Naive B cell (primary cell): ENCODE measurements around the gene CDK5RAP1. TPM values are rescaled to one million over a fixed set of nuclear protein-coding genes. Genes with fewer than 3 reads are reported as not detected.

Experiments used
- ATAC-seq, 2 donors: fragments of 150-1000 bp; cut with Tn5 transposase; 2 replicates each; pipeline ENCODE4 v1.10.0; 2021; ENCODE audit warnings: low read depth in 2 of 2, mild to moderate bottlenecking in 2 of 2, moderate library complexity in 2 of 2
- DNase-seq: peaks from one replicate; pipeline ENCODE4 v3.0.0; 2022
- H3K27ac Mint-ChIP-seq, 6 donors: one replicate each; pipeline ENCODE4 v1.8.0; 2020 to 2022; ENCODE audit warnings: mild to moderate bottlenecking in 6 of 6, mixed read lengths in 6 of 6, moderate library complexity in 5 of 6, inconsistent platforms in 2 of 6
- H3K27me3 Mint-ChIP-seq, 3 donors: one replicate each; pipeline ENCODE4 v1.8.0; 2021 to 2022; ENCODE audit warnings: mixed read lengths in 3 of 3, mild to moderate bottlenecking in 1 of 3
- H3K36me3 Mint-ChIP-seq, 2 donors: one replicate each; pipeline ENCODE4 v1.8.0; 2020 to 2022; ENCODE audit warnings: mixed read lengths in 2 of 2, inconsistent platforms in 1 of 2, mild to moderate bottlenecking in 1 of 2
- H3K4me1 Mint-ChIP-seq, 3 donors: one replicate each; pipeline ENCODE4 v1.8.0; 2020 to 2022; ENCODE audit warnings: mixed read lengths in 3 of 3, inconsistent platforms in 1 of 3, mild to moderate bottlenecking in 1 of 3, moderate library complexity in 1 of 3
- H3K4me3 Mint-ChIP-seq, 8 donors: one replicate each; pipeline ENCODE4 v1.8.0; 2020 to 2022; ENCODE audit warnings: mild to moderate bottlenecking in 8 of 8, mixed read lengths in 8 of 8, moderate library complexity in 8 of 8, inconsistent platforms in 2 of 8
- H3K9me3 Mint-ChIP-seq, 7 donors: one replicate each; pipeline ENCODE4 v1.8.0; 2020 to 2022; ENCODE audit warnings: mixed read lengths in 7 of 7, mild to moderate bottlenecking in 5 of 7, inconsistent platforms in 2 of 7, moderate library complexity in 1 of 7
- polyA plus RNA-seq, 6 donors: library from polyadenylated mRNA; unstranded; fragments of 300-500 nt; fragmentation: Illumina TruSeq; gene quantifications; one replicate each; pipeline ENCODE4 v1.2.3, GENCODE V29; 2021; ENCODE audit warnings: low read depth in 6 of 6

Gene CDK5RAP1
- polyA plus RNA-seq, 6 donors from 2014 or later, result 22.4 to 53.5 (median 28.8) TPM

- peak overlapping the region in 1 of 6 donors; percentile 69 for H3K27ac Mint-ChIP-seq
- H3K36me3 Mint-ChIP-seq, result no peaks in the 10 kb centered on the region
- H3K4me1 Mint-ChIP-seq, result no peaks in the 10 kb centered on the region
- H3K4me3 Mint-ChIP-seq, result no peak overlapping the region
- ATAC-seq (no peak), DNase-seq (no peak)
- H3K9me3 Mint-ChIP-seq, result no peaks in the 10 kb centered on the region
- peaks cover 6 to 52% (median 25%) of the 10 kb centered on the region in 3 donors for H3K27me3 Mint-ChIP-seq
Observed at GRCh38 chr20:33328157-33329137, 72.9 kb downstream of the CDK5RAP1 start.

GRCh38 chr20:33325350-33325749 is 76.0 kb downstream of the CDK5RAP1 start:
- Mint-ChIP-seq H3K27ac (no peak overlapping the region), H3K4me3 (no peak overlapping the region), H3K4me1 (no peaks in the 10 kb centered on the region), H3K36me3 (no peaks in the 10 kb centered on the region), H3K27me3 (peaks cover 6 to 47% (median 29%) of the 10 kb centered on the region in 3 donors), H3K9me3 (no peaks in the 10 kb centered on the region)
- no peak for DNase-seq
- no peak for ATAC-seq

GRCh38 chr20:33323236-33323635 is 78.1 kb downstream of the CDK5RAP1 start:
- H3K4me3 Mint-ChIP-seq, result no peak overlapping the region
- ATAC-seq (no peak), DNase-seq (no peak)
- H3K27me3 Mint-ChIP-seq, result peaks cover 6 to 40% (median 28%) of the 10 kb centered on the region in 3 donors
- H3K4me1 Mint-ChIP-seq, result no peaks in the 10 kb centered on the region
- H3K36me3 Mint-ChIP-seq, result no peaks in the 10 kb centered on the region
- H3K27ac Mint-ChIP-seq, result no peak overlapping the region
- no peaks in the 10 kb centered on the region for H3K9me3 Mint-ChIP-seq

GRCh38 chr20:33322456-33322855 is 78.9 kb downstream of the CDK5RAP1 start:
- H3K36me3 Mint-ChIP-seq, result no peaks in the 10 kb centered on the region
- H3K4me1 Mint-ChIP-seq, result no peaks in the 10 kb centered on the region
- no peak overlapping the region for H3K27ac Mint-ChIP-seq
- no peaks in the 10 kb centered on the region for H3K9me3 Mint-ChIP-seq
- DNase-seq (no peak), ATAC-seq (no peak)
- H3K27me3 Mint-ChIP-seq, result peaks cover 6 to 39% (median 34%) of the 10 kb centered on the region in 3 donors
- no peak overlapping the region for H3K4me3 Mint-ChIP-seq

GRCh38 chr20:33320006-33320405 is 81.3 kb downstream of the CDK5RAP1 start:
- no peaks in the 10 kb centered on the region for H3K4me1 Mint-ChIP-seq
- H3K27ac Mint-ChIP-seq, result no peak overlapping the region
- H3K27me3 Mint-ChIP-seq, result peaks cover 0 to 41% (median 37%) of the 10 kb centered on the region in 3 donors
- DNase-seq (no peak), ATAC-seq (no peak)
- no peaks in the 10 kb centered on the region for H3K9me3 Mint-ChIP-seq
- H3K36me3 Mint-ChIP-seq, result no peaks in the 10 kb centered on the region
- no peak overlapping the region for H3K4me3 Mint-ChIP-seq

GRCh38 chr20:33318096-33318429 is 83.3 kb downstream of the CDK5RAP1 start:
- H3K4me3 Mint-ChIP-seq, result no peak overlapping the region
- H3K27ac Mint-ChIP-seq, result no peak overlapping the region
- H3K27me3 Mint-ChIP-seq, result peaks cover 0 to 34% (median 33%) of the 10 kb centered on the region in 3 donors
- DNase-seq (no peak), ATAC-seq (no peak)
- no peaks in the 10 kb centered on the region for H3K36me3 Mint-ChIP-seq
- no peaks in the 10 kb centered on the region for H3K4me1 Mint-ChIP-seq
- H3K9me3 Mint-ChIP-seq, result no peaks in the 10 kb centered on the region

GRCh38 chr20:33317424-33318095 is 83.8 kb downstream of the CDK5RAP1 start:
- H3K4me1 Mint-ChIP-seq, result no peaks in the 10 kb centered on the region
- ATAC-seq, result no peak
- DNase-seq, result no peak
- H3K27ac Mint-ChIP-seq, result peak overlapping the region in 2 of 6 donors; percentile 40 to 47
- peaks cover 0 to 29% (median 28%) of the 10 kb centered on the region in 3 donors for H3K27me3 Mint-ChIP-seq
- no peaks in the 10 kb centered on the region for H3K9me3 Mint-ChIP-seq
- H3K36me3 Mint-ChIP-seq, result no peaks in the 10 kb centered on the region
- no peak overlapping the region for H3K4me3 Mint-ChIP-seq

GRCh38 chr20:33316958-33317357 is 84.4 kb downstream of the CDK5RAP1 start:
- no peaks in the 10 kb centered on the region for H3K36me3 Mint-ChIP-seq
- DNase-seq (no peak), ATAC-seq (no peak)
- H3K27me3 Mint-ChIP-seq, result peaks cover 0 to 25% (median 25%) of the 10 kb centered on the region in 3 donors
- no peak overlapping the region for H3K4me3 Mint-ChIP-seq
- H3K9me3 Mint-ChIP-seq, result no peaks in the 10 kb centered on the region
- H3K4me1 Mint-ChIP-seq, result no peaks in the 10 kb centered on the region
- peak overlapping the region in 1 of 6 donors; percentile 40 for H3K27ac Mint-ChIP-seq

GRCh38 chr20:33316343-33316742 is 85.0 kb downstream of the CDK5RAP1 start:
- Mint-ChIP-seq H3K9me3 (no peaks in the 10 kb centered on the region), H3K4me1 (no peaks in the 10 kb centered on the region), H3K36me3 (no peaks in the 10 kb centered on the region), H3K27ac (no peak overlapping the region), H3K27me3 (peaks cover 0 to 30% (median 25%) of the 10 kb centered on the region in 3 donors), H3K4me3 (no peak overlapping the region)
- DNase-seq (no peak), ATAC-seq (no peak)

- Mint-ChIP-seq H3K36me3 (no peaks in the 10 kb centered on the region), H3K4me3 (no peak overlapping the region), H3K27me3 (peaks cover 1 to 24% (median 21%) of the 10 kb centered on the region in 3 donors), H3K9me3 (no peaks in the 10 kb centered on the region), H3K27ac (no peak overlapping the region), H3K4me1 (no peaks in the 10 kb centered on the region)
- DNase-seq (no peak), ATAC-seq (no peak)
Observed at GRCh38 chr20:33313686-33314314, 87.5 kb downstream of the CDK5RAP1 start.

GRCh38 chr20:33312583-33312982 is 88.7 kb downstream of the CDK5RAP1 start:
- H3K4me1 Mint-ChIP-seq, result no peaks in the 10 kb centered on the region

GRCh38 chr20:33311996-33312395 is 89.3 kb downstream of the CDK5RAP1 start:
- Mint-ChIP-seq H3K9me3 (peaks cover 0 to 2% (median 0%) of the 10 kb centered on the region in 7 donors), H3K27ac (no peak overlapping the region), H3K36me3 (no peaks in the 10 kb centered on the region), H3K4me3 (no peak overlapping the region), H3K27me3 (peaks cover 4 to 14% (median 11%) of the 10 kb centered on the region in 3 donors), H3K4me1 (no peaks in the 10 kb centered on the region)
- ATAC-seq (no peak), DNase-seq (no peak)

More at GRCh38 chr20:33312583-33312982, 88.7 kb downstream of the CDK5RAP1 start:
- Mint-ChIP-seq H3K9me3 (no peaks in the 10 kb centered on the region), H3K36me3 (no peaks in the 10 kb centered on the region), H3K27ac (no peak overlapping the region), H3K27me3 (peaks cover 4 to 20% (median 13%) of the 10 kb centered on the region in 3 donors), H3K4me3 (no peak overlapping the region)
- ATAC-seq (no peak), DNase-seq (no peak)

- Mint-ChIP-seq H3K27me3 (peaks cover 4 to 13% (median 7%) of the 10 kb centered on the region in 3 donors), H3K36me3 (no peaks in the 10 kb centered on the region)
- ATAC-seq, result no peak
Observed at GRCh38 chr20:33311011-33311410, 90.3 kb downstream of the CDK5RAP1 start.

More at GRCh38 chr20:33311011-33311410, 90.3 kb downstream of the CDK5RAP1 start:
- no peak overlapping the region for H3K4me3 Mint-ChIP-seq
- no peaks in the 10 kb centered on the region for H3K4me1 Mint-ChIP-seq
- peak overlapping the region in 1 of 6 donors; percentile 26 for H3K27ac Mint-ChIP-seq
- DNase-seq, result no peak
- peaks cover 0 to 2% (median 0%) of the 10 kb centered on the region in 7 donors for H3K9me3 Mint-ChIP-seq
